MM.1S (cell line): ENCODE measurements around the gene PEX13.

Experiments used
- DNase-seq: peaks from one replicate; pipeline ENCODE4 v3.0.0-alpha.2; 2015
- H2AFZ ChIP-seq: fragments of 300-600 bp; sonication (generic); 2 replicates; pipeline ENCODE4 v1.6.0; 2016; ENCODE audit warnings: antibody characterized with exemption, low read length
- H3F3A ChIP-seq: fragments of 300-600 bp; sonication (generic); 2 replicates; pipeline ENCODE4 v1.6.1; 2016; ENCODE audit warnings: mild to moderate bottlenecking, antibody characterized with exemption, low read length, moderate library complexity, mixed read lengths; ENCODE audit not compliant: insufficient read depth
- H3K27ac ChIP-seq: fragments of 300-600 bp; sonication (generic); 2 replicates; pipeline ENCODE4 v1.5.1; 2016; ENCODE audit warnings: mild to moderate bottlenecking, low read length
- H3K27me3 ChIP-seq: fragments of 300-600 bp; sonication (generic); replicated peaks from 2 replicates; pipeline ENCODE4 v1.6.0; 2016; ENCODE audit warnings: low read length; ENCODE audit not compliant: insufficient read depth
- H3K36me3 ChIP-seq: fragments of 300-600 bp; sonication (generic); replicated peaks from 2 replicates; pipeline ENCODE4 v1.6.1; 2016; ENCODE audit warnings: mild to moderate bottlenecking, low read length, mixed read lengths; ENCODE audit not compliant: insufficient read depth
- H3K4me1 ChIP-seq: fragments of 300-600 bp; sonication (generic); 2 replicates; pipeline ENCODE4 v1.6.1; 2016; ENCODE audit warnings: low read length, mixed read lengths
- H3K4me2 ChIP-seq: fragments of 300-600 bp; sonication (generic); 2 replicates; pipeline ENCODE4 v1.6.0; 2016; ENCODE audit warnings: low read depth, low read length
- H3K4me3 ChIP-seq: fragments of 300-600 bp; sonication (generic); 2 replicates; pipeline ENCODE4 v1.5.1; 2016; ENCODE audit warnings: low read length, mixed read lengths
- H3K79me2 ChIP-seq: fragments of 300-600 bp; sonication (generic); 2 replicates; pipeline ENCODE4 v1.6.1; 2016; ENCODE audit warnings: mixed run types, low read length, mixed read lengths
- H3K9ac ChIP-seq: fragments of 300-600 bp; sonication (generic); 2 replicates; pipeline ENCODE4 v1.6.1; 2016; ENCODE audit warnings: low read length, mixed read lengths
- H3K9me2 ChIP-seq: fragments of 300-600 bp; sonication (generic); replicated peaks from 2 replicates; pipeline ENCODE4 v1.6.1; 2016; ENCODE audit warnings: mild to moderate bottlenecking, low read length, mixed read lengths; ENCODE audit not compliant: insufficient read depth
- H3K9me3 ChIP-seq: fragments of 300-600 bp; sonication (generic); replicated peaks from 2 replicates; pipeline ENCODE4 v1.6.1; 2016; ENCODE audit warnings: mild to moderate bottlenecking, low read length, mixed read lengths; ENCODE audit not compliant: insufficient read depth
- H4K20me1 ChIP-seq: fragments of 300-600 bp; sonication (generic); 2 replicates; pipeline ENCODE4 v1.6.1; 2016; ENCODE audit warnings: mild to moderate bottlenecking, low read length, moderate library complexity, mixed read lengths; ENCODE audit not compliant: insufficient read depth
- EZH2 ChIP-seq: fragments of 300-600 bp; sonication (generic); optimal IDR thresholded peaks from 2 replicates; pipeline ENCODE3; 2017; ENCODE audit warnings: low read depth, mild to moderate bottlenecking, antibody characterized with exemption, low read length, mixed read lengths
- EZH2phosphoT487 ChIP-seq: fragments of 300-600 bp; sonication (generic); IDR thresholded peaks from 2 replicates; pipeline ENCODE4 v1.6.1; 2018; ENCODE audit warnings: antibody characterized with exemption, low read length
- TF ChIP-seq, protein P1 (sequence below): fragments of 300-600 bp; sonication (generic); IDR thresholded peaks from 2 replicates; pipeline ENCODE4 v1.5.1; 2016; ENCODE audit warnings: antibody characterized with exemption, low read length, mixed read lengths

The PEX13 gene

DNA sequence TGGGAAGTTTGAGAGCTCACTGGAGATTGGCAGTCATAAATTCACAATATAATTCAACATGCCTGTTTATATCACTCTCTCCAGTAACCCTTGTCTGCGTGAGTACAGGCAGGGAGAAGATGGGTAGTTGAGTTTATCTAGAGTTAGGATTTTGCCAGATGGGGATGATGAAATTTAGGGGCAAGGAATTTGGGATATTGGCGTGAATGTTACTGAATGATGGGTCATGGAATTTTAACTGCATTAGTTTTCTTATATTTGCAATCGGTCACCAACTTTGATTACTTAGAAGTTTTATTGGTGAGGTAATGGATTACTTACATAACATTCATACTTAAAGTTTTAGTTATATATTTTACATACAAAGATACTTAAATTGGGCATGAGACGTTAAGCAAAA, 83.3 kb downstream of the PEX13 start:
- H3K27me3 ChIP-seq, result no peaks in the 10 kb centered on the region
- DNase-seq, result no peak
- no peaks in the 10 kb centered on the region for H3K9me3 ChIP-seq
- no peaks in the 10 kb centered on the region for H3K9me2 ChIP-seq
- H3K4me3 ChIP-seq, result no peak overlapping the region
- no peaks in the 10 kb centered on the region for H3K4me1 ChIP-seq
- no peaks in the 10 kb centered on the region for H4K20me1 ChIP-seq
- H3F3A ChIP-seq, result no peaks in the 10 kb centered on the region
- H3K79me2 ChIP-seq, result no peaks in the 10 kb centered on the region
- no peak overlapping the region for H2AFZ ChIP-seq
- TF ChIP-seq EZH2phosphoT487 (no peak), EZH2 (no peak)
- TF ChIP-seq, protein P1, sequence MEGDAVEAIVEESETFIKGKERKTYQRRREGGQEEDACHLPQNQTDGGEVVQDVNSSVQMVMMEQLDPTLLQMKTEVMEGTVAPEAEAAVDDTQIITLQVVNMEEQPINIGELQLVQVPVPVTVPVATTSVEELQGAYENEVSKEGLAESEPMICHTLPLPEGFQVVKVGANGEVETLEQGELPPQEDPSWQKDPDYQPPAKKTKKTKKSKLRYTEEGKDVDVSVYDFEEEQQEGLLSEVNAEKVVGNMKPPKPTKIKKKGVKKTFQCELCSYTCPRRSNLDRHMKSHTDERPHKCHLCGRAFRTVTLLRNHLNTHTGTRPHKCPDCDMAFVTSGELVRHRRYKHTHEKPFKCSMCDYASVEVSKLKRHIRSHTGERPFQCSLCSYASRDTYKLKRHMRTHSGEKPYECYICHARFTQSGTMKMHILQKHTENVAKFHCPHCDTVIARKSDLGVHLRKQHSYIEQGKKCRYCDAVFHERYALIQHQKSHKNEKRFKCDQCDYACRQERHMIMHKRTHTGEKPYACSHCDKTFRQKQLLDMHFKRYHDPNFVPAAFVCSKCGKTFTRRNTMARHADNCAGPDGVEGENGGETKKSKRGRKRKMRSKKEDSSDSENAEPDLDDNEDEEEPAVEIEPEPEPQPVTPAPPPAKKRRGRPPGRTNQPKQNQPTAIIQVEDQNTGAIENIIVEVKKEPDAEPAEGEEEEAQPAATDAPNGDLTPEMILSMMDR, result no peak
- no peaks in the 10 kb centered on the region for H3K36me3 ChIP-seq
- H3K9ac ChIP-seq, result no peak overlapping the region
- no peak overlapping the region for H3K27ac ChIP-seq
- H3K4me2 ChIP-seq, result no peak overlapping the region
